K562 (cell line): ENCODE results near the gene BCKDK. TPM values are rescaled to one million over a fixed set of nuclear protein-coding genes. Genes with fewer than 3 reads are reported as not detected.

ENCODE experiments used
- ATAC-seq: fragments of 200-7000 bp; cut with Tn5 transposase; 3 replicates; pipeline ENCODE4 v1.9.1; 2020; ENCODE audit warnings: moderate library complexity
- BruUV-seq: library from RNA; stranded (reverse); fragments of 400-500 nt; replicated peaks from 2 replicates; lab custom pipeline; 2021; lab: Mats Ljungman, UMichigan
- CTCF ChIA-PET: fragments of 300-600 bp; formaldehyde crosslinking; extraction: SDS; loops from one replicate; lab custom pipeline; 2021; ENCODE audit warnings: low intra/inter-chr PET ratio; lab: Yijun Ruan, JAX
- POLR2A ChIA-PET: fragments of 300-600, 350-650 bp; sonication (Branson Sonifier 250); formaldehyde crosslinking; extraction: SDS; loops from one replicate; lab custom pipeline; 2021; ENCODE audit warnings: antibody characterized with exemption, inconsistent platforms; lab: Yijun Ruan, JAX
- DNase-seq, 4 experiments: peaks; one replicate each; pipeline versions ENCODE4 v3.0.0 to v3.0.0-alpha.2; 2011 to 2018; ENCODE audit warnings: low spot score in 3 of 4, mixed read lengths in 3 of 4; ENCODE audit errors: extremely low read depth in 1 of 4
- FAIRE-seq: peaks from 2 replicates; lab custom pipeline; 2011; peaks lifted over from hg19 to GRCh38; lab: Jason Lieb, UNC
- H2AFZ ChIP-seq: 2 replicates; pipeline ENCODE4 v1.6.0; 2011; ENCODE audit warnings: low read depth, low read length, control low read depth, inconsistent platforms
- H3K27ac ChIP-seq: fragments of 200-600 bp; 3 replicates; pipeline ENCODE4 v1.8.0; 2011; ENCODE audit warnings: low read depth, mild to moderate bottlenecking, control low read depth, inconsistent platforms, low read length, moderate library complexity, mixed read lengths; ENCODE audit errors: extremely low read depth
- H3K27me3 ChIP-seq, 2 experiments: fragments of 300-600 bp in 1 of 2; 2 replicates in 1 of 2; 3 replicates in 1 of 2; pipeline versions ENCODE4 v1.6.0 to v1.8.0; 2011; ENCODE audit warnings: inconsistent platforms in 2 of 2, low read length in 2 of 2, mild to moderate bottlenecking in 1 of 2, mixed read lengths in 1 of 2, moderate library complexity in 1 of 2; ENCODE audit not compliant: control insufficient read depth in 2 of 2, insufficient read depth in 2 of 2
- H3K36me3 ChIP-seq: fragments of 300-600 bp; 3 replicates; pipeline ENCODE4 v1.8.0; 2011; ENCODE audit warnings: mild to moderate bottlenecking, low read length, inconsistent platforms; ENCODE audit not compliant: control insufficient read depth, insufficient read depth
- H3K4me1 ChIP-seq, 2 experiments: fragments of 200-600 bp in 1 of 2; replicated peaks in 1 of 2; 2 replicates in 1 of 2; 3 replicates in 1 of 2; pipeline versions ENCODE4 v1.5.1 to v1.8.0; 2011; ENCODE audit warnings: inconsistent platforms in 2 of 2, low read length in 2 of 2, mild to moderate bottlenecking in 1 of 2, mixed read lengths in 1 of 2, moderate library complexity in 1 of 2; ENCODE audit not compliant: control insufficient read depth in 2 of 2, insufficient read depth in 2 of 2
- H3K4me2 ChIP-seq: 2 replicates; pipeline ENCODE4 v1.6.1; 2011; ENCODE audit warnings: low read length, control low read depth, inconsistent platforms, mixed read lengths; ENCODE audit not compliant: insufficient read depth
- H3K4me3 ChIP-seq: fragments of 200-600 bp; sonication (generic), shearing (Covaris generic); 2 replicates; pipeline ENCODE4 v1.5.1; 2016; ENCODE audit warnings: control low read depth, inconsistent platforms
- H3K79me2 ChIP-seq: fragments of 200-600 bp; 3 replicates; pipeline ENCODE4 v1.8.0; 2011; ENCODE audit warnings: low read length, inconsistent platforms; ENCODE audit not compliant: control insufficient read depth, insufficient read depth
- H3K9ac ChIP-seq, 2 experiments: 2 replicates each; pipeline versions ENCODE4 v1.6.0 to v1.6.1; 2011; ENCODE audit warnings: low read depth in 2 of 2, low read length in 2 of 2, control low read depth in 1 of 2, inconsistent platforms in 1 of 2, mild to moderate bottlenecking in 1 of 2, mixed read lengths in 1 of 2; ENCODE audit not compliant: insufficient read depth in 1 of 2
- H3K9me1 ChIP-seq: one replicate; pipeline ENCODE4 v1.6.0; 2011; ENCODE audit warnings: inconsistent platforms, mild to moderate bottlenecking, low read length, moderate library complexity; ENCODE audit not compliant: control insufficient read depth, insufficient read depth
- H3K9me3 ChIP-seq: replicated peaks from 2 replicates; pipeline ENCODE4 v1.5.1; 2011; ENCODE audit warnings: low read depth, low read length, inconsistent platforms; ENCODE audit not compliant: control insufficient read depth, insufficient read depth
- H4K20me1 ChIP-seq: replicated peaks from 2 replicates; pipeline ENCODE4 v1.6.1; 2011; ENCODE audit warnings: low read length, inconsistent platforms, mixed read lengths; ENCODE audit not compliant: control insufficient read depth, insufficient read depth
- DPF2 ChIP-seq: fragments of 450-650 bp; IDR thresholded peaks from 2 replicates; pipeline ENCODE4 v1.6.1; 2016
- FOXM1 ChIP-seq, 2 experiments: fragments of 450-650 bp in 1 of 2; sonication (generic) in 1 of 2; formaldehyde crosslinking in 1 of 2; IDR thresholded peaks; 2 replicates each; pipeline versions ENCODE4 v1.6.1 to v1.9.0; 2017 to 2022; ENCODE audit warnings: low read depth in 2 of 2, mild to moderate bottlenecking in 2 of 2, missing genetic modification reagents in 1 of 2, moderate library complexity in 1 of 2
- ZNF431 ChIP-seq: sonication (generic); formaldehyde crosslinking; IDR thresholded peaks from 2 replicates; pipeline ENCODE4 v1.8.0; 2022; ENCODE audit warnings: mild to moderate bottlenecking, missing genetic modification reagents
- ZNF699 ChIP-seq: fragments of 250-450 bp; sonication (Bioruptor Pico); IDR thresholded peaks from 2 replicates; pipeline ENCODE4 v1.8.0; 2021; ENCODE audit warnings: mild to moderate bottlenecking, moderate library complexity; ENCODE audit not compliant: insufficient replicate concordance
- ZNF75A ChIP-seq: fragments of 450-650 bp; formaldehyde crosslinking; IDR thresholded peaks from 2 replicates; pipeline ENCODE4 v1.4.0; 2020; ENCODE audit warnings: mild to moderate bottlenecking
- WGBS: fragments of 100-300 bp; shearing (Covaris generic); methylation state at CpG from one replicate; pipeline ENCODE4 v1.1.6; 2016; ENCODE audit warnings: low coverage, mixed read lengths; ENCODE audit not compliant: insufficient coverage; ENCODE audit errors: missing lambda C conversion rate; 5-methylcytosine and 5-hydroxymethylcytosine counted together
- in situ Hi-C: fragments of 300-500 bp; cut with MboI; formaldehyde crosslinking; loops from 4 replicates; pipeline ENCODE4 v1.15.0; 2018; ENCODE audit warnings: inconsistent platforms, mixed read lengths
- intact Hi-C: fragments of 100-400 bp; cut with micrococcal nuclease; formaldehyde crosslinking; loops from 2 replicates; pipeline ENCODE4 v1.14.2; 2022
- polyA plus RNA-seq, 8 experiments: library from polyadenylated mRNA; depleted of rRNA in 4 of 8; stranded (reverse) in 5 of 8; unstranded in 3 of 8; fragments of >200 nt; fragmentation: Nextera tagmentation in 2 of 8; fragmentation: Illumina TruSeq in 1 of 8; extraction: Ambion mirVana in 2 of 8; extraction: Trizol in 1 of 8; gene quantifications; 2 replicates each; pipeline versions ENCODE4 v1.2.1 to v1.2.3, GENCODE V29; 2011 to 2014; ENCODE audit warnings: inconsistent platforms in 1 of 8, missing spikeins in 1 of 8
- total RNA-seq, 7 experiments: library from RNA; depleted of rRNA in 6 of 7; stranded (reverse); fragments of >200 nt in 6 of 7; fragmentation: Illumina TruSeq in 2 of 7; extraction: Trizol in 2 of 7; gene quantifications; 2 replicates each; pipeline versions ENCODE4 v1.2.1 to v1.2.3, GENCODE V29; 2011 to 2021; ENCODE audit warnings: low replicate concordance in 1 of 7
- TF ChIP-seq, protein P1 (sequence below): fragments of 200-800 bp; sonication (Bioruptor generic); IDR thresholded peaks from 2 replicates; pipeline ENCODE4 v1.6.1; 2016; ENCODE audit warnings: missing genetic modification characterization, missing compliant biosample characterization
- TF ChIP-seq, protein P2 (sequence below): sonication (generic); formaldehyde crosslinking; IDR thresholded peaks from 2 replicates; pipeline ENCODE4 v1.8.0; 2022; ENCODE audit warnings: missing genetic modification reagents, mild to moderate bottlenecking, moderate library complexity, borderline replicate concordance

The BCKDK gene
- total and polyA plus RNA-seq, 9 of the 15 experiments (the other 6 are each of a cell fraction or from before 2014, with no cell fraction given), result 0.58 to 34.8 (median 13.1) TPM

DNA sequence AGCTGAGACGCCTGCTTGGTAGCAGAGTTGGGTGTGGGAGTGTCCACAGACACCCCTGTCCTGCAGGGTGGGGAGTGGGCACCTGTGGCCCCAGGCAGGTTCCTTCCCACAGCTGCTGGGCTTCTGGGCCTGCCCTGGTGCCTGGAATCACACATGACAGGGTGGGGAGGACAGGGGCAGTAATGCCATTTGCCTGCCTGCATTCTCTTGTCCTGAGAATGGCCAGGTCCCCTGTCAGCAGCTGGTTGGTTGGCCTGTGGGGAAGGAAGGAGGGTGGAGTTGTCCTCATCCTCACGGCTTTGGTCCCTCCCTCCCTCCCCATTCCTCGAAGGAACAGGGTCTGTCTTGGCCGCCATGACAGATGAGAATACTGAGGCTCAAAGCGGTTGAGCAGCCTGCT, 24.6 kb upstream of the BCKDK start (continued):
- TF ChIP-seq, protein P1, sequence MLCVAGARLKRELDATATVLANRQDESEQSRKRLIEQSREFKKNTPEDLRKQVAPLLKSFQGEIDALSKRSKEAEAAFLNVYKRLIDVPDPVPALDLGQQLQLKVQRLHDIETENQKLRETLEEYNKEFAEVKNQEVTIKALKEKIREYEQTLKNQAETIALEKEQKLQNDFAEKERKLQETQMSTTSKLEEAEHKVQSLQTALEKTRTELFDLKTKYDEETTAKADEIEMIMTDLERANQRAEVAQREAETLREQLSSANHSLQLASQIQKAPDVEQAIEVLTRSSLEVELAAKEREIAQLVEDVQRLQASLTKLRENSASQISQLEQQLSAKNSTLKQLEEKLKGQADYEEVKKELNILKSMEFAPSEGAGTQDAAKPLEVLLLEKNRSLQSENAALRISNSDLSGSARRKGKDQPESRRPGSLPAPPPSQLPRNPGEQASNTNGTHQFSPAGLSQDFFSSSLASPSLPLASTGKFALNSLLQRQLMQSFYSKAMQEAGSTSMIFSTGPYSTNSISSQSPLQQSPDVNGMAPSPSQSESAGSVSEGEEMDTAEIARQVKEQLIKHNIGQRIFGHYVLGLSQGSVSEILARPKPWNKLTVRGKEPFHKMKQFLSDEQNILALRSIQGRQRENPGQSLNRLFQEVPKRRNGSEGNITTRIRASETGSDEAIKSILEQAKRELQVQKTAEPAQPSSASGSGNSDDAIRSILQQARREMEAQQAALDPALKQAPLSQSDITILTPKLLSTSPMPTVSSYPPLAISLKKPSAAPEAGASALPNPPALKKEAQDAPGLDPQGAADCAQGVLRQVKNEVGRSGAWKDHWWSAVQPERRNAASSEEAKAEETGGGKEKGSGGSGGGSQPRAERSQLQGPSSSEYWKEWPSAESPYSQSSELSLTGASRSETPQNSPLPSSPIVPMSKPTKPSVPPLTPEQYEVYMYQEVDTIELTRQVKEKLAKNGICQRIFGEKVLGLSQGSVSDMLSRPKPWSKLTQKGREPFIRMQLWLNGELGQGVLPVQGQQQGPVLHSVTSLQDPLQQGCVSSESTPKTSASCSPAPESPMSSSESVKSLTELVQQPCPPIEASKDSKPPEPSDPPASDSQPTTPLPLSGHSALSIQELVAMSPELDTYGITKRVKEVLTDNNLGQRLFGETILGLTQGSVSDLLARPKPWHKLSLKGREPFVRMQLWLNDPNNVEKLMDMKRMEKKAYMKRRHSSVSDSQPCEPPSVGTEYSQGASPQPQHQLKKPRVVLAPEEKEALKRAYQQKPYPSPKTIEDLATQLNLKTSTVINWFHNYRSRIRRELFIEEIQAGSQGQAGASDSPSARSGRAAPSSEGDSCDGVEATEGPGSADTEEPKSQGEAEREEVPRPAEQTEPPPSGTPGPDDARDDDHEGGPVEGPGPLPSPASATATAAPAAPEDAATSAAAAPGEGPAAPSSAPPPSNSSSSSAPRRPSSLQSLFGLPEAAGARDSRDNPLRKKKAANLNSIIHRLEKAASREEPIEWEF (CRISPR knock-in tag), result no peak
- no peak for TF ChIP-seq DPF2
- TF ChIP-seq, protein P2, sequence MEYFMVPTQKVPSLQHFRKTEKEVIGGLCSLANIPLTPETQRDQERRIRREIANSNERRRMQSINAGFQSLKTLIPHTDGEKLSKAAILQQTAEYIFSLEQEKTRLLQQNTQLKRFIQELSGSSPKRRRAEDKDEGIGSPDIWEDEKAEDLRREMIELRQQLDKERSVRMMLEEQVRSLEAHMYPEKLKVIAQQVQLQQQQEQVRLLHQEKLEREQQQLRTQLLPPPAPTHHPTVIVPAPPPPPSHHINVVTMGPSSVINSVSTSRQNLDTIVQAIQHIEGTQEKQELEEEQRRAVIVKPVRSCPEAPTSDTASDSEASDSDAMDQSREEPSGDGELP, result 0 out of 2 replicates have a peak, but pooled peaks have one; percentile 15
- TF ChIP-seq ZNF431, result no peak

DNA sequence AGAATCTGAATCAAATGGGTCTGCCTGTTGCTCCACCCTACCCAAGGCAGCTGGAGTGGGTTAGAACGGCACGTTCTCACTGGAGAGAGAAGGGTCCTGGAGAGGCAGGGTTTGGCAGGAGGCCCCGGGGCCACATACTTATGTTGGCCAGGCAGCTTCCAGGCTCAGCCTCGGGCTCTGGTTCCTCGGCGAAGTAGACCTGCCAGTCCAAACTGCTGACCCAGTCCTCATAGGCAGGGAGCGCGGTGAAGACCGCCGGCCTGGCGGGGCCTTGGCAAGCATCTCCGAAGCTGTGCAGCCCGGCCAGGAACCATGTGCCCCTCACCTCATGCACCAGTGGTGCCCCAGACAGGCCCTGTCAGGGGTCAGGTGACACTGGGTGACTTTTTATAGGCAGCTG, 24.2 kb upstream of the BCKDK start:
- ATAC-seq (no peak), FAIRE-seq (no peak), DNase-seq (no peak)
- H3K79me2 ChIP-seq, result peaks cover 3% of the 10 kb centered on the region; the same call in 1 of the 3 replicates
- peaks cover 0 to 79% of the 10 kb centered on the region in 2 experiments; a peak in 3 of 5 replicates for H3K4me1 ChIP-seq
- H3K9me3 ChIP-seq, result no peaks in the 10 kb centered on the region
- no peak overlapping the region for H3K27ac ChIP-seq
- no peak overlapping the region for H2AFZ ChIP-seq
- ChIA-PET CTCF (no interaction called here), POLR2A (interaction anchor here (0.7 to 3.4 kb wide), 4 partner anchors 9 to 97 kb away, joined by 3 to 32 read pairs (median 10); partner anchors contain the start of genes VKORC1, ZNF646 and ZNF668)
- BruUV-seq, result no TSS peak
- H3K27me3 ChIP-seq, result no peaks in the 10 kb centered on the region
- intact Hi-C loops, result no loop called here
- TF ChIP-seq ZNF699 (no peak), ZNF75A (CRISPR knock-in tag) (no peak), FOXM1 (IDR thresholded peaks at IDR 0.05; ENCODE audit: low read depth) (no peak), FOXM1 (CRISPR knock-in tag; IDR thresholded peaks at IDR 0.05; ENCODE audit: low read depth) (no peak)
- in situ Hi-C loops, result no loop called here
- H3K4me2 ChIP-seq, result no peak overlapping the region
- H3K9me1 ChIP-seq, result no peaks in the 10 kb centered on the region
- peaks cover 62% of the 10 kb centered on the region; the same call in 2 of the 3 replicates for H3K36me3 ChIP-seq
- no peak overlapping the region for H3K4me3 ChIP-seq
- H4K20me1 ChIP-seq, result 0 out of 2 replicates have a peak, but pooled peaks cover 5% of the 10 kb centered on the region
- peak overlapping the region in 1 of 2 experiments; percentile 15; a peak in 1 of 4 replicates for H3K9ac ChIP-seq
- WGBS, result 89% methylated on average over 12 of the region's 13 CpGs
